PC-3 (cell line): ENCODE data around the gene CHRNE. TPM values are rescaled to one million over a fixed set of nuclear protein-coding genes. Genes with fewer than 3 reads are reported as not detected.

Source experiments
- ATAC-seq: fragments of 200-7000 bp; cut with Tn5 transposase; 2 replicates; pipeline ENCODE4 v1.9.1; 2020; ENCODE audit warnings: mild to moderate bottlenecking, moderate library complexity
- BruUV-seq: library from RNA; stranded (reverse); fragments of 400-500 nt; replicated peaks from 2 replicates; lab custom pipeline; 2021; lab: Mats Ljungman, UMichigan
- CTCF ChIA-PET: fragments of 300-600 bp; sonication (Branson Sonifier 250); formaldehyde crosslinking; loops from one replicate; lab custom pipeline; 2022; ENCODE audit warnings: antibody characterized with exemption; lab: Charles Lee
- POLR2A ChIA-PET: fragments of 300-600 bp; sonication (Branson Sonifier 250); formaldehyde crosslinking; loops from one replicate; lab custom pipeline; 2022; ENCODE audit warnings: antibody characterized with exemption; ENCODE audit not compliant: unreplicated experiment; lab: Charles Lee
- DNase-seq: peaks from one replicate; pipeline ENCODE4 v3.0.0-alpha.2; 2015
- H2AFZ ChIP-seq: fragments of 300-600 bp; sonication (generic); 2 replicates; pipeline ENCODE4 v1.6.0; 2016; ENCODE audit warnings: antibody characterized with exemption, low read length
- H3F3A ChIP-seq: fragments of 300-600 bp; sonication (generic); one replicate; pipeline ENCODE4 v1.6.0; 2017; ENCODE audit warnings: antibody characterized with exemption, low read length, control low read depth, mild to moderate bottlenecking; ENCODE audit not compliant: unreplicated experiment
- H3K27ac ChIP-seq: fragments of 300-600 bp; sonication (generic); 2 replicates; pipeline ENCODE4 v1.5.1; 2016; ENCODE audit warnings: mild to moderate bottlenecking, low read length
- H3K27me3 ChIP-seq: fragments of 300-600 bp; sonication (generic); 2 replicates; pipeline ENCODE4 v1.6.1; 2016; ENCODE audit warnings: low read length, mixed read lengths
- H3K36me3 ChIP-seq: fragments of 300-600 bp; sonication (generic); 2 replicates; pipeline ENCODE4 v1.6.1; 2016; ENCODE audit warnings: low read depth, mixed run types, low read length, mixed read lengths
- H3K4me1 ChIP-seq: fragments of 300-600 bp; sonication (generic); 2 replicates; pipeline ENCODE4 v1.5.1; 2016; ENCODE audit warnings: low read length; ENCODE audit not compliant: insufficient read depth
- H3K4me2 ChIP-seq: fragments of 300-600 bp; sonication (generic); 2 replicates; pipeline ENCODE4 v1.6.0; 2016; ENCODE audit warnings: low read length
- H3K4me3 ChIP-seq: fragments of 300-600 bp; sonication (generic); 2 replicates; pipeline ENCODE4 v1.5.1; 2016; ENCODE audit warnings: mild to moderate bottlenecking, low read length, mixed read lengths
- H3K79me2 ChIP-seq: fragments of 300-600 bp; sonication (generic); 2 replicates; pipeline ENCODE4 v1.6.1; 2017; ENCODE audit warnings: low read length, mixed read lengths
- H3K9ac ChIP-seq: fragments of 300-600 bp; sonication (generic); 2 replicates; pipeline ENCODE4 v1.6.0; 2016; ENCODE audit warnings: mild to moderate bottlenecking, low read length
- H3K9me2 ChIP-seq: fragments of 300-600 bp; sonication (generic); replicated peaks from 2 replicates; pipeline ENCODE4 v1.6.1; 2016; ENCODE audit warnings: mixed run types, low read length, mixed read lengths
- H3K9me3 ChIP-seq: fragments of 300-600 bp; sonication (generic); 2 replicates; pipeline ENCODE4 v1.6.1; 2016; ENCODE audit warnings: low read length, mixed read lengths
- H4K20me1 ChIP-seq: fragments of 300-600 bp; sonication (generic); 2 replicates; pipeline ENCODE4 v1.6.1; 2016; ENCODE audit warnings: low read length, mixed read lengths
- CTCF ChIP-seq: fragments of 300-600 bp; sonication (generic); conservative IDR thresholded peaks from 2 replicates; pipeline ENCODE4 v1.5.1; 2017; ENCODE audit warnings: antibody characterized with exemption, low read depth, mild to moderate bottlenecking, low read length
- EZH2 ChIP-seq: fragments of 300-600 bp; sonication (generic); IDR thresholded peaks from one replicate; pipeline ENCODE4 v1.6.1; 2017; ENCODE audit warnings: antibody characterized with exemption, mild to moderate bottlenecking, low read length; ENCODE audit not compliant: unreplicated experiment
- EZH2phosphoT487 ChIP-seq: fragments of 300-600 bp; sonication (generic); IDR thresholded peaks from 2 replicates; pipeline ENCODE4 v1.6.1; 2018; ENCODE audit warnings: mild to moderate bottlenecking, antibody characterized with exemption, low read length, borderline replicate concordance
- intact Hi-C: fragments of 100-400 bp; cut with micrococcal nuclease; formaldehyde crosslinking; loops from 2 replicates; pipeline ENCODE4 v1.9.0; 2023
- total RNA-seq: library from RNA; depleted of rRNA; stranded (reverse); fragments of >200 nt; gene quantifications from 2 replicates; pipeline ENCODE4 v1.2.3, GENCODE V29; 2014

The CHRNE gene
- total RNA-seq, 1 experiment from 2014 or later: 0.11 TPM

- no peak overlapping the region for H3K27ac ChIP-seq
- CTCF ChIA-PET: interaction anchor here (0.6 to 0.9 kb wide), 2 partner anchors 26 to 1412 kb away, joined by 5 to 8 read pairs; no protein-coding TSS in a partner anchor
- peak; percentile 51 for TF ChIP-seq CTCF
- TF ChIP-seq EZH2: no peak
- H2AFZ ChIP-seq: peak overlapping the region; percentile 9; the same call in 1 of the 2 replicates
- no peak overlapping the region for H3K9ac ChIP-seq
- H3K27me3 ChIP-seq: no peaks in the 10 kb centered on the region
- POLR2A ChIA-PET: no interaction called here
- H3K36me3 ChIP-seq: peaks cover 10% of the 10 kb centered on the region; the same call in 1 of the 2 replicates
- H3K9me2 ChIP-seq: no peaks in the 10 kb centered on the region
- ATAC-seq (peak; percentile 87), DNase-seq (peak; percentile 71)
- no TSS peak for BruUV-seq
- intact Hi-C loops: no loop called here
- H3K4me3 ChIP-seq: no peak overlapping the region
- peaks cover 14% of the 10 kb centered on the region for H3K4me1 ChIP-seq
- no peaks in the 10 kb centered on the region for H3K9me3 ChIP-seq
- no peaks in the 10 kb centered on the region for H3F3A ChIP-seq
- H3K79me2 ChIP-seq: peaks cover 17% of the 10 kb centered on the region
- H3K4me2 ChIP-seq: peak overlapping the region; percentile 13
- no peaks in the 10 kb centered on the region for H4K20me1 ChIP-seq
Measured at GRCh38 chr17:4934173-4934979, 31.5 kb upstream of the CHRNE start.

GRCh38 chr17:4933646-4934045 lies 30.7 kb upstream of the CHRNE start:
- no peaks in the 10 kb centered on the region for H3K27me3 ChIP-seq
- peak overlapping the region; percentile 13; the same call in 1 of the 2 replicates for H3K4me2 ChIP-seq
- no peak overlapping the region for H3K9ac ChIP-seq
- no peaks in the 10 kb centered on the region for H3F3A ChIP-seq
- H3K9me2 ChIP-seq: no peaks in the 10 kb centered on the region
- intact Hi-C loops: no loop called here
- no peak overlapping the region for H3K4me3 ChIP-seq
- no peaks in the 10 kb centered on the region for H4K20me1 ChIP-seq
- H3K27ac ChIP-seq: no peak overlapping the region
- H3K9me3 ChIP-seq: no peaks in the 10 kb centered on the region
- ChIA-PET POLR2A (no interaction called here), CTCF (interaction anchor here (0.6 to 0.9 kb wide), 2 partner anchors 25 to 1411 kb away, joined by 5 to 8 read pairs; no protein-coding TSS in a partner anchor)
- H3K79me2 ChIP-seq: peaks cover 10% of the 10 kb centered on the region
- H2AFZ ChIP-seq: no peak overlapping the region
- no peak for ATAC-seq
- H3K36me3 ChIP-seq: peaks cover 10% of the 10 kb centered on the region; the same call in 1 of the 2 replicates
- H3K4me1 ChIP-seq: peaks cover 10% of the 10 kb centered on the region
- TF ChIP-seq EZH2phosphoT487 (no peak), EZH2 (no peak), CTCF (no peak)
- no TSS peak for BruUV-seq
- no peak for DNase-seq

- CTCF ChIA-PET: no interaction called here
- POLR2A ChIA-PET: no interaction called here
Measured at GRCh38 chr17:4932756-4933155, 29.9 kb upstream of the CHRNE start.

More at GRCh38 chr17:4932756-4933155, 29.9 kb upstream of the CHRNE start:
- Histone ChIP-seq H3K4me2 (no peak overlapping the region), H2AFZ (no peak overlapping the region), H3K4me3 (no peak overlapping the region), H3K79me2 (peaks cover under 1% of the 10 kb centered on the region; the same call in 1 of the 2 replicates), H3F3A (no peaks in the 10 kb centered on the region), H3K4me1 (0 out of 2 replicates have a peak, but pooled peaks cover 5% of the 10 kb centered on the region), H3K9me2 (no peaks in the 10 kb centered on the region), H3K9ac (no peak overlapping the region), H4K20me1 (no peaks in the 10 kb centered on the region), H3K27me3 (no peaks in the 10 kb centered on the region), H3K9me3 (no peaks in the 10 kb centered on the region), H3K27ac (no peak overlapping the region), H3K36me3 (peaks cover 6% of the 10 kb centered on the region; the same call in 1 of the 2 replicates)
- no peak for ATAC-seq
- DNase-seq: no peak
- intact Hi-C loops: no loop called here
- BruUV-seq: no TSS peak
- TF ChIP-seq EZH2phosphoT487: no peak
- TF ChIP-seq CTCF: no peak
- no peak for TF ChIP-seq EZH2
